Cardiac fibroblast (primary cell): Measurements from ENCODE around the gene ZNF629.
A peak's percentile ranks its signal among the peaks of the same experiment; 100 is the strongest.

Source experiments
- DNase-seq, 2 donors: peaks; one replicate each; pipeline versions ENCODE4 v3.0.0 to v3.0.0-alpha.2; 2010; ENCODE audit warnings: low read depth in 2 of 2
- H3K4me3 ChIP-seq, 2 donors: replicated peaks in 1 of 2; 1 replicate in 1 of 2; 2 replicates in 1 of 2; pipeline ENCODE4 v1.5.1; 2011; ENCODE audit warnings: low read depth in 2 of 2, low read length in 2 of 2, mild to moderate bottlenecking in 2 of 2, moderate library complexity in 1 of 2
- TF ChIP-seq, protein P1 (sequence below): IDR thresholded peaks from one replicate; pipeline ENCODE4 v1.5.1; 2011; ENCODE audit warnings: low read depth, mild to moderate bottlenecking, low read length, inconsistent platforms

Gene ZNF629

DNA sequence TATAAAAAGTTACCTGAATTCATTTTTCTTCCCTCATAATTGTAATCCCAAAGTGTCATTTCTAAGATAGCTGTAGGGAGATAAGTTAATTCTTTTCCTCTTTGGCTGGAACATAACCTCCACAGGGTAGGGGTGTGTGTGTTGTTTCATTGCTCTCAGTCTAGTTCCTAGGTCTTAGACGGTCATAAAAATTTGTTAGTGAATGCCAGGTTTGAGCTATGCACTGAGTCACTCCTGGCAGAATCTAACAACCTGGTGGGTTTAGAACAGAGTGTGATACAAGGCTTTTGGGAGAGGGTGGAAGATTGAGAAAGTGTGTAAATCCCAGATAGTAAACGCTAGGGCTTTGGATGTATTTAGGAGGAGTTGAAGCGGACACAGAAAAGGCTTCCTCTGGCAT is 39.7 kb downstream of the ZNF629 start:
- TF ChIP-seq, protein P1, sequence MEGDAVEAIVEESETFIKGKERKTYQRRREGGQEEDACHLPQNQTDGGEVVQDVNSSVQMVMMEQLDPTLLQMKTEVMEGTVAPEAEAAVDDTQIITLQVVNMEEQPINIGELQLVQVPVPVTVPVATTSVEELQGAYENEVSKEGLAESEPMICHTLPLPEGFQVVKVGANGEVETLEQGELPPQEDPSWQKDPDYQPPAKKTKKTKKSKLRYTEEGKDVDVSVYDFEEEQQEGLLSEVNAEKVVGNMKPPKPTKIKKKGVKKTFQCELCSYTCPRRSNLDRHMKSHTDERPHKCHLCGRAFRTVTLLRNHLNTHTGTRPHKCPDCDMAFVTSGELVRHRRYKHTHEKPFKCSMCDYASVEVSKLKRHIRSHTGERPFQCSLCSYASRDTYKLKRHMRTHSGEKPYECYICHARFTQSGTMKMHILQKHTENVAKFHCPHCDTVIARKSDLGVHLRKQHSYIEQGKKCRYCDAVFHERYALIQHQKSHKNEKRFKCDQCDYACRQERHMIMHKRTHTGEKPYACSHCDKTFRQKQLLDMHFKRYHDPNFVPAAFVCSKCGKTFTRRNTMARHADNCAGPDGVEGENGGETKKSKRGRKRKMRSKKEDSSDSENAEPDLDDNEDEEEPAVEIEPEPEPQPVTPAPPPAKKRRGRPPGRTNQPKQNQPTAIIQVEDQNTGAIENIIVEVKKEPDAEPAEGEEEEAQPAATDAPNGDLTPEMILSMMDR, result no peak
- H3K4me3 ChIP-seq, result no peak overlapping the region
- DNase-seq, result peak; percentile 17 to 48

DNA sequence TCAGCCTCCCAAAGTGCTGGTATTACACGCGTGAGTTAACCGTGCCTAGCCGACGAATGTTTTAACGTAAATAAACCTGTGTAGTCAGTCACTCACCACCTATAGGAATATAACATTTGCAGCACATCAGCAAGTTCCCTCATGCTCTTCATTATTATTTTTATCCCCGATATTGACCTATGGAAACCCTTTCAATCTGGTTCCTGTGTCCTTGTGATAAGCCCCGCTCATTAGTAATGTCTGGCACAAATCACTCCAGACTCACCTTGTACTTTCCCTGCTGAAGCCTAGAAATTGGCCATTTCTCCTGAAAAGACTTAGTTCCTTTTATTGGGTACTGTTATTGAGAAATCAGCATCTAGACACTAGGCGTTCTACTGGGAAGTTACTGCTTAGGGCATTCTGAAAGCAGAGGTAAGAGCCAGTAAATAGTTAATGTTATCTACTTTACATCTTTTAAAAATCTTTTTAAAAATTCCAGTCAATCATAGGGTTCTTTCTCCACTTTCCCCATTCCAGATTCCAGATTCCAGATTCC is 40.3 kb downstream of the ZNF629 start:
- TF ChIP-seq, protein P1, result no peak
- no peak for DNase-seq
- no peak overlapping the region for H3K4me3 ChIP-seq

DNA sequence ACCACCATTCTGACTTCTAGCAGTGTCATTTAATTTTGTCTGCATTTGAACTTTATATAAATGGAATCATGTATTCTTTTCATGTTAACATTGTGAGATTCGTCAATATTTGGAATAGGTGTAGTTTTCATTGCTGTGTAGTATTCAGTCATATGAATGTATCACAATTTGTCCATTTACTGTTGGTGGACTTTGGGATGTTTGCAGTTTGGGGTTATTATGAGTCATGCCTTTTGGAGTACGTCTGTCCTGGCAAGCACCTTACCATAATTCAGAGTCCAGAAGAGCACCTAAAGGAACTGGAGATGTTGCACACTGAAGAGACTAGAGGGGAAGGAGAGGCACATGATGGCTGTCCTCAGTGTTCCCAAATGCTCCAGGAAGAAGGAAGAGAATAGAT is 41.9 kb downstream of the ZNF629 start:
- no peak for DNase-seq
- TF ChIP-seq, protein P1, result no peak
- no peak overlapping the region for H3K4me3 ChIP-seq

DNA sequence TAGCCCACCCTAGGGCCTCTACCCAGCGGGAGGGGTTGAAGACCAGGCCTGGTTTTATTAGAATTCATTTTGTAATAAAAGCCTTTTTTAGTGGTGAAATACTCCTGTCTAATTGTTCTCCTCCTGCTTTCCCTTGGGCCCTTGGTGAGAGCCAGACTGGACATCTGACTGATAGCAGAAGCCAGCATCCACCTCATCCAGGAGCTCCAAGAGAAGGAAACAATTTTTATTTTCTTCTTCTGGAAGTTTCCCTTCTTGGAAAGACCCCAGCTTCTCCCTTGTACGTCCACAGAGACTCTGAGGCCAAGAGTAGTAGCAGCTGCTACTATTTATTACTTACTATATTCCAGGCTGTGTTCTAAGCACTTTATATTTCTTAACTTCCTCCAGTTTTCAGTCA is 42.8 kb downstream of the ZNF629 start:
- H3K4me3 ChIP-seq, result no peak overlapping the region
- TF ChIP-seq, protein P1, result no peak
- no peak for DNase-seq

DNA sequence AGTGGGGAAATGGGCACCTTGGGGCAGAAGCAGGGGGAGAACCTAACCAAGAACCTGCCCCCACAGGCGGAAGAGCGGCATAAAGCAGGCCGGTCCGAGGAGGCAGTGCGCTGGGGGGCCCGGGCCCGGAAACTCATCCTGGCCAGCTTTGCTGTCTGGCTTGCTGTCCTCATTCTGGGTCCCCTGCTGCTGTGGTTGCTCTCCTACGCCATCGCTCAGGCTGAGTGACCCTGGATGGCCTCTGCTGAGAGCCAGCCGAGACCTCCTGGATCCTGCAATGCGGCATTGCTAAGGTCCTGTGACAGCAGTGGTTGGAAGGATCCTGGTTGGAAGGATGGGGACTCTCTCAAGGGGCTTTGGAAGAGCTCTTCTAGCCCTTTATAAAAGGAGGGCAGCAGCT is 43.3 kb downstream of the ZNF629 start:
- TF ChIP-seq, protein P1, result no peak
- no peak for DNase-seq
- no peak overlapping the region for H3K4me3 ChIP-seq

DNA sequence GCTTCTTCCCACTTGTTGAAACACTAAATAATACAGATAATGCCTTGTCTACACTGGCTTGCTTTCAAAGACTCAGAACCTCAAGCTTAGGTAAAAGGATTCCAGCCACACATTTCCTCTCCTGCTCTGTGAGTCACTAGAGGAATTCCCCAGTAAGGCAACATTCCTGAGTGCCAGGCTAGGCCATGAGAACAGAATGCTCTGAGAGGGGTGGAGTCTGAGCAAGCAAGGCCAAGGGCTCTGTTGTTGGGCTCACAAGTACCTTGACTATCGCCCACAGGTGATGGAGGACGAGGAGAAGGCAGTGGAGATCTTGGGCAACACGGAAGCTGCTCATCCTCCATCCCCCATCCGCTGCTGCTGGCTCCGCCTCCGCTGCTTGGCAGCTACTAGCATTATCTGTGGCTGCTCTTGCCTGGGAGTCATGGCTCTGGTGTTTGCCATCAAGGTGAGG is 45.5 kb downstream of the ZNF629 start:
- DNase-seq, result peak; percentile 76 to 94
- H3K4me3 ChIP-seq, result no peak overlapping the region

More for the DNA sequence above, 45.5 kb downstream of the ZNF629 start:
- TF ChIP-seq, protein P1, result no peak
